GM23248 (cell line): ENCODE data around the gene CLDN19. TPM values are rescaled to one million over a fixed set of nuclear protein-coding genes. Genes with fewer than 3 reads are reported as not detected.

Source experiments
- DNase-seq: peaks from one replicate; pipeline ENCODE4 v3.0.0-alpha.2; 2015
- H2AFZ ChIP-seq: fragments of 200-600 bp; sonication (generic); 2 replicates; pipeline ENCODE4 v1.6.1; 2016; ENCODE audit warnings: antibody characterized with exemption
- H3F3A ChIP-seq: fragments of 200-600 bp; sonication (generic); 2 replicates; pipeline ENCODE4 v1.6.1; 2016; ENCODE audit warnings: mild to moderate bottlenecking, antibody characterized with exemption, mixed run types; ENCODE audit not compliant: insufficient read depth
- H3K27ac ChIP-seq: fragments of 200-600 bp; sonication (generic); 2 replicates; pipeline ENCODE4 v1.5.1; 2016; ENCODE audit warnings: mild to moderate bottlenecking
- H3K27me3 ChIP-seq: fragments of 200-600 bp; sonication (generic); replicated peaks from 2 replicates; pipeline ENCODE4 v1.6.1; 2016; ENCODE audit warnings: mild to moderate bottlenecking; ENCODE audit not compliant: insufficient read depth
- H3K36me3 ChIP-seq: fragments of 200-600 bp; sonication (generic); 2 replicates; pipeline ENCODE4 v1.6.1; 2016; ENCODE audit warnings: low read depth, mild to moderate bottlenecking
- H3K4me1 ChIP-seq: fragments of 200-600 bp; sonication (generic); 2 replicates; pipeline ENCODE4 v1.6.1; 2016; ENCODE audit warnings: mild to moderate bottlenecking; ENCODE audit not compliant: insufficient read depth
- H3K4me2 ChIP-seq: fragments of 200-600 bp; sonication (generic); one replicate; pipeline ENCODE4 v1.6.1; 2016; ENCODE audit warnings: mild to moderate bottlenecking; ENCODE audit not compliant: unreplicated experiment
- H3K4me3 ChIP-seq: fragments of 200-600 bp; sonication (generic); 2 replicates; pipeline ENCODE4 v1.5.1; 2016; ENCODE audit warnings: mild to moderate bottlenecking
- H3K79me2 ChIP-seq: fragments of 200-600 bp; sonication (generic); 2 replicates; pipeline ENCODE4 v1.6.1; 2016; ENCODE audit warnings: mild to moderate bottlenecking; ENCODE audit not compliant: insufficient read depth
- H3K9ac ChIP-seq: fragments of 200-600 bp; sonication (generic); 2 replicates; pipeline ENCODE4 v1.6.1; 2016; ENCODE audit warnings: mild to moderate bottlenecking
- H3K9me2 ChIP-seq: fragments of 200-600 bp; sonication (generic); 2 replicates; pipeline ENCODE4 v1.6.1; 2016; ENCODE audit warnings: mixed run types, mild to moderate bottlenecking, moderate library complexity; ENCODE audit not compliant: insufficient read depth
- H3K9me3 ChIP-seq: fragments of 200-600 bp; sonication (generic); one replicate; pipeline ENCODE4 v1.6.1; 2017; ENCODE audit warnings: low read depth
- H4K20me1 ChIP-seq: fragments of 200-600 bp; sonication (generic); 2 replicates; pipeline ENCODE4 v1.6.0; 2016; ENCODE audit not compliant: insufficient read depth
- EZH2 ChIP-seq: fragments of 200-600 bp; sonication (generic); IDR thresholded peaks from 2 replicates; pipeline ENCODE4 v1.6.1; 2018; ENCODE audit warnings: antibody characterized with exemption, mild to moderate bottlenecking; ENCODE audit not compliant: insufficient read depth, poor library complexity, severe bottlenecking
- EZH2phosphoT487 ChIP-seq: fragments of 200-600 bp; sonication (generic); IDR thresholded peaks from 2 replicates; pipeline ENCODE4 v1.6.1; 2018; ENCODE audit warnings: antibody characterized with exemption, moderate library complexity, mild to moderate bottlenecking, low read depth; ENCODE audit not compliant: insufficient read depth
- WGBS, 2 experiments: methylation state at CpG; one replicate each; pipeline ENCODE4 v1.1.6; 2015 to 2017; ENCODE audit warnings: low lambda C conversion rate in 2 of 2, low coverage in 1 of 2; ENCODE audit errors: missing lambda C conversion rate in 2 of 2; 5-methylcytosine and 5-hydroxymethylcytosine counted together
- in situ Hi-C: fragments of 300-500 bp; cut with MboI; formaldehyde crosslinking; loops from 2 replicates; pipeline ENCODE4 v1.15.0; 2020
- polyA plus RNA-seq: library from polyadenylated mRNA; unstranded; fragments of >200 nt; fragmentation: Nextera tagmentation; extraction: Ambion mirVana; gene quantifications from 2 replicates; pipeline ENCODE4 v1.2.1, GENCODE V29; 2016
- total RNA-seq: library from RNA; depleted of rRNA; stranded (reverse); fragments of >200 nt; shearing (Covaris generic); gene quantifications from 2 replicates; pipeline ENCODE4 v1.2.3, GENCODE V29; 2014; rRNA removed

CLDN19 gene
- total RNA-seq (not detected in 2 replicates), polyA plus RNA-seq (not detected in 2 replicates)

GRCh38 chr1:42739753-42740700 lies at the start of gene CLDN19:
Gene CLDN19 (minus strand): TSS chr1:42740236. CDS start chr1:42740063, 173 bp downstream.
- 71 to 73% methylated on average over 19 to 22 of the region's 27 CpGs for WGBS, 2 experiments
- Histone ChIP-seq H3K4me1 (no peaks in the 10 kb centered on the region), H3K4me3 (no peak within 1 kb of the TSS), H3K9me3 (no peaks in the 10 kb centered on the region), H3K9ac (no peak within 1 kb of the TSS), H3K79me2 (no peaks in the 10 kb centered on the region), H3K36me3 (no peaks in the 10 kb centered on the region), H4K20me1 (no peaks in the 10 kb centered on the region), H3F3A (peaks cover 13% of the 10 kb centered on the region; the same call in 1 of the 2 replicates), H3K9me2 (no peaks in the 10 kb centered on the region), H3K4me2 (no peak within 1 kb of the TSS), H3K27ac (no peak within 1 kb of the TSS), H2AFZ (no peak within 1 kb of the TSS), H3K27me3 (no peaks in the 10 kb centered on the region)
- DNase-seq, result no peak
- no peak for TF ChIP-seq EZH2
- no peak for TF ChIP-seq EZH2phosphoT487
- in situ Hi-C loops, result no loop called here

DNA sequence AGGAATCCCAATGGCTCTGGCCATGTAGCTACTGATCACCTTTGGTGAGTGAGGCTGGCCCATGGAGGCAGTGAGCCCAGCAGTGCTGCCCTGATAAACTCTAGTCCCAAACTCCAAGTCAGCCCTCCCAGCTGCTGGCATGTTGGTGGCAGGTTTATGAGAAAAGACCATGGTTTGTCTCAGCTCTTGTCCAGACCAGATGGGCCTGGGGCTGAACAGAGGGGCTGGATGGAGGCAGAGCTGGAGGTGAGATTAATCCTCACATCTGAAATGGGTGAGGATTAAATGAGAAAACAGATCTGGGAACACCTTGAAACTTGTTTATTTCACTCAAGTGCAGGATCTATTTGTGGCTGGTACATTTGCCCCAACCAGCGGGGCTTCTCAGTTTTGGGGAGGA lies 48.0 kb upstream of the CLDN19 start:
- H3K9me2 ChIP-seq, result no peaks in the 10 kb centered on the region
- H3K36me3 ChIP-seq, result no peaks in the 10 kb centered on the region; the same call in 1 of the 2 replicates
- H3K9me3 ChIP-seq, result no peaks in the 10 kb centered on the region
- no peak for DNase-seq
- H3K4me3 ChIP-seq, result no peak overlapping the region
- 88 to 94% methylated on average over 1 of the region's 1 CpG for WGBS, 2 experiments
- H4K20me1 ChIP-seq, result no peaks in the 10 kb centered on the region
- H3K27ac ChIP-seq, result no peak overlapping the region
- no peak overlapping the region for H2AFZ ChIP-seq
- no peaks in the 10 kb centered on the region for H3K79me2 ChIP-seq
- no peak overlapping the region for H3K9ac ChIP-seq
- in situ Hi-C loops, result no loop called here
- H3K4me2 ChIP-seq, result no peak overlapping the region
- TF ChIP-seq EZH2 (no peak), EZH2phosphoT487 (no peak)
- no peaks in the 10 kb centered on the region for H3F3A ChIP-seq
- no peaks in the 10 kb centered on the region for H3K4me1 ChIP-seq
- H3K27me3 ChIP-seq, result no peaks in the 10 kb centered on the region

- in situ Hi-C loops, result no loop called here
- TF ChIP-seq EZH2, result no peak
- TF ChIP-seq EZH2phosphoT487, result no peak
- DNase-seq, result no peak
These were observed 46.1 kb upstream of the CLDN19 start for GRCh38 chr1:42786097-42786496.

DNA sequence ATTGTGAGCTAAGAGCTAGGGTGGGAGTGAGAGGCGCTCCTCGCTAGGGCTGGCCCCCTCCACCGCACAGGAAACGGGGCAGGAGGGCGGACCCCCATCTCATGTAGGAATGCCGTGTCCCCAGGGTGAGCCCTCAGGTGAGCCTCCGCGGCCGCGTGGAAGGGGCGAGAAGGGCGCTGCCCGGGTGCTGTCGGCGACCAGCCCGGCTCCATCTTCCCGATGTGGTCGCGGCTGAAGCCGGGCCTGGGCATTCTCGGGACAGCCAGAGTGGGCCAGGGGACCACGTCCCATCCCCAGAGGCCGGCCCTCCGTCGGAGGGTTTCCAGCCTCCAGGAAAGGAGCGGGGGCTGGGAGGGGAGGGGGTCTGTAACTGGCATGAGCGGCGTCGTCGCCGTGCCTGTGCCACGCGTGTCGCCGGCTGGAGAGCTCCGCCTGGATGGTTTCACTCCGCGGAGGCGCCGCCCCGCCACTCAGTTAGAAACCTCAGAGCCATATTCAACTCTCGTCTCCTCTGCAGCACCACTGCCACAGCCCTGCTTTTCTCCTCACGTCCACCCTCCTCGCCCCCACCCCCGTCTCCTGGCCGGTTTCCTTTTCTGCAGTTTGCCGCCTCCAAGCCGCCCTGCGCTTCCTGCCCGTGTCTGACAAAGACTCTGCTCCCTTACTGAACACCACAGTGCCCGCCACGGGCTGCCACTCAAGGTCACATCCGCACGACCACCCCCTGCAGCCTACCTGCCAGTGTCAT lies 45.1 kb upstream of the CLDN19 start, which contains the start of gene TMEM269:
TSS of gene TMEM269 (plus strand) at position 46 of the 748 bp plus-strand sequence. CDS start 4,903 bp downstream, outside the sequence.
- Histone ChIP-seq H3K4me2 (peak within 1 kb of the TSS; percentile 39), H3K9ac (0 out of 2 replicates have a peak within 1 kb of the TSS, but pooled peaks have one; percentile 18), H3K4me3 (peak within 1 kb of the TSS; percentile 50)

More at GRCh38 chr1:42786097-42786496, 46.1 kb upstream of the CLDN19 start:
- Histone ChIP-seq H3K27ac (no peak overlapping the region), H3K36me3 (no peaks in the 10 kb centered on the region; the same call in 1 of the 2 replicates), H3K4me3 (no peak overlapping the region), H3K4me1 (no peaks in the 10 kb centered on the region), H3K9ac (no peak overlapping the region), H3K27me3 (no peaks in the 10 kb centered on the region), H4K20me1 (no peaks in the 10 kb centered on the region), H2AFZ (no peak overlapping the region), H3K4me2 (no peak overlapping the region), H3K9me2 (no peaks in the 10 kb centered on the region), H3K79me2 (no peaks in the 10 kb centered on the region), H3F3A (no peaks in the 10 kb centered on the region), H3K9me3 (no peaks in the 10 kb centered on the region)
- 57 to 58% methylated on average over 5 of the region's 5 CpGs for WGBS, 2 experiments

More for the DNA sequence above, 45.1 kb upstream of the CLDN19 start, which contains the start of gene TMEM269:
- Histone ChIP-seq H3F3A (no peaks in the 10 kb centered on the region), H3K9me2 (no peaks in the 10 kb centered on the region), H3K4me1 (no peaks in the 10 kb centered on the region), H4K20me1 (no peaks in the 10 kb centered on the region), H2AFZ (peak within 1 kb of the TSS; percentile 75), H3K79me2 (no peaks in the 10 kb centered on the region), H3K27me3 (no peaks in the 10 kb centered on the region), H3K36me3 (peaks cover under 1% of the 10 kb centered on the region; the same call in 1 of the 2 replicates), H3K9me3 (no peaks in the 10 kb centered on the region), H3K27ac (no peak within 1 kb of the TSS)
- WGBS, 2 experiments, result 33 to 40% methylated on average over 39 to 46 of the region's 54 CpGs
- in situ Hi-C loops, result no loop called here
- TF ChIP-seq EZH2 (no peak), EZH2phosphoT487 (no peak)
- peak; percentile 44 for DNase-seq
